PFSK-1 (cell line): Measurements from ENCODE around the gene PDCD6IP.

Experiments used
- POLR2AphosphoS5 ChIP-seq: IDR thresholded peaks from 2 replicates; pipeline ENCODE4 v1.6.1; 2012; ENCODE audit warnings: low read depth, mild to moderate bottlenecking, control low read depth, low read length, moderate library complexity
- TAF1 ChIP-seq: IDR thresholded peaks from 2 replicates; pipeline ENCODE4 v1.6.1; 2012; ENCODE audit warnings: low read length, control low read depth, borderline replicate concordance; ENCODE audit not compliant: insufficient read depth
- TF ChIP-seq, protein P1 (sequence below), 2 experiments: IDR thresholded peaks; 2 replicates each; pipeline versions ENCODE4 v1.6.1 to v1.8.0; 2011 to 2012; ENCODE audit warnings: low read depth in 2 of 2, low read length in 2 of 2, control low read depth in 1 of 2, inconsistent platforms in 1 of 2, mild to moderate bottlenecking in 1 of 2, moderate library complexity in 1 of 2; ENCODE audit not compliant: insufficient read depth in 1 of 2

GRCh38 chr3:33855884-33856546 is 57.6 kb downstream of the PDCD6IP start:
- no peak for TF ChIP-seq POLR2AphosphoS5
- TF ChIP-seq, protein P1, sequence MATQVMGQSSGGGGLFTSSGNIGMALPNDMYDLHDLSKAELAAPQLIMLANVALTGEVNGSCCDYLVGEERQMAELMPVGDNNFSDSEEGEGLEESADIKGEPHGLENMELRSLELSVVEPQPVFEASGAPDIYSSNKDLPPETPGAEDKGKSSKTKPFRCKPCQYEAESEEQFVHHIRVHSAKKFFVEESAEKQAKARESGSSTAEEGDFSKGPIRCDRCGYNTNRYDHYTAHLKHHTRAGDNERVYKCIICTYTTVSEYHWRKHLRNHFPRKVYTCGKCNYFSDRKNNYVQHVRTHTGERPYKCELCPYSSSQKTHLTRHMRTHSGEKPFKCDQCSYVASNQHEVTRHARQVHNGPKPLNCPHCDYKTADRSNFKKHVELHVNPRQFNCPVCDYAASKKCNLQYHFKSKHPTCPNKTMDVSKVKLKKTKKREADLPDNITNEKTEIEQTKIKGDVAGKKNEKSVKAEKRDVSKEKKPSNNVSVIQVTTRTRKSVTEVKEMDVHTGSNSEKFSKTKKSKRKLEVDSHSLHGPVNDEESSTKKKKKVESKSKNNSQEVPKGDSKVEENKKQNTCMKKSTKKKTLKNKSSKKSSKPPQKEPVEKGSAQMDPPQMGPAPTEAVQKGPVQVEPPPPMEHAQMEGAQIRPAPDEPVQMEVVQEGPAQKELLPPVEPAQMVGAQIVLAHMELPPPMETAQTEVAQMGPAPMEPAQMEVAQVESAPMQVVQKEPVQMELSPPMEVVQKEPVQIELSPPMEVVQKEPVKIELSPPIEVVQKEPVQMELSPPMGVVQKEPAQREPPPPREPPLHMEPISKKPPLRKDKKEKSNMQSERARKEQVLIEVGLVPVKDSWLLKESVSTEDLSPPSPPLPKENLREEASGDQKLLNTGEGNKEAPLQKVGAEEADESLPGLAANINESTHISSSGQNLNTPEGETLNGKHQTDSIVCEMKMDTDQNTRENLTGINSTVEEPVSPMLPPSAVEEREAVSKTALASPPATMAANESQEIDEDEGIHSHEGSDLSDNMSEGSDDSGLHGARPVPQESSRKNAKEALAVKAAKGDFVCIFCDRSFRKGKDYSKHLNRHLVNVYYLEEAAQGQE (IDR thresholded peaks at IDR 0.05; ENCODE audit: insufficient read depth in 1 of 2, low read depth in 2 of 2, low read length in 2 of 2), result no peak
- TF ChIP-seq TAF1, result no peak
